Measurements from ENCODE around the gene MBOAT2. TPM values are rescaled to one million over a fixed set of nuclear protein-coding genes. Genes with fewer than 3 reads are reported as not detected.

The MBOAT2 gene
- total and polyA plus RNA-seq, 2 of the 13 experiments (the other 11 are each of a cell fraction or from before 2014, with no cell fraction given), result 0.11 to 0.36 TPM

GRCh38 chr2:9003616-9004337 lies at the start of gene MBOAT2 (continued):
- TF ChIP-seq PATZ1 (CRISPR knock-in tag; IDR thresholded peaks at IDR 0.05) (0 out of 2 replicates have a peak, but pooled peaks have one; percentile 3), MAX (IDR thresholded peaks at IDR 0.05) (peak; percentile 75), NFYC (CRISPR knock-in tag; IDR thresholded peaks at IDR 0.05) (peak; percentile 81), SALL1 (CRISPR knock-in tag; IDR thresholded peaks at IDR 0.05) (peak; percentile 28; the same call in 1 of the 2 replicates), NFYB (CRISPR knock-in tag; IDR thresholded peaks at IDR 0.05) (peak; percentile 80), TFDP1 (CRISPR knock-in tag; IDR thresholded peaks at IDR 0.05; ENCODE audit: borderline replicate concordance) (peak; percentile 66; the same call in 1 of the 2 replicates), CBFB (CRISPR knock-in tag; IDR thresholded peaks at IDR 0.05) (no peak), RAD51 (IDR thresholded peaks at IDR 0.05; ENCODE audit: borderline replicate concordance) (no peak), SP4 (CRISPR knock-in tag; IDR thresholded peaks at IDR 0.05) (peak; percentile 26; the same call in 1 of the 2 replicates), ZNF768 (CRISPR knock-in tag; IDR thresholded peaks at IDR 0.05) (peak; percentile 9; the same call in 1 of the 2 replicates), ZMYM4 (CRISPR knock-in tag; IDR thresholded peaks at IDR 0.05) (0 out of 2 replicates have a peak, but pooled peaks have one; percentile 16), MAZ (IDR thresholded peaks at IDR 0.05; ENCODE audit: borderline replicate concordance, low read depth, low read length) (no peak), MAZ (CRISPR knock-in tag; IDR thresholded peaks at IDR 0.05; ENCODE audit: low read depth) (0 out of 2 replicates have a peak, but pooled peaks have one; percentile 14), FOXC1 (CRISPR knock-in tag; IDR thresholded peaks at IDR 0.05; ENCODE audit: borderline replicate concordance) (peak; percentile 32; the same call in 1 of the 2 replicates), SRSF4 (IDR thresholded peaks at IDR 0.05; ENCODE audit: low read depth, low read length, poor library complexity, severe bottlenecking) (no peak), HOXA3 (CRISPR knock-in tag; IDR thresholded peaks at IDR 0.05) (peak; percentile 27; the same call in 1 of the 2 replicates), CBX1 (IDR thresholded peaks at IDR 0.05; ENCODE audit: low read depth) (no peak), MXD3 (CRISPR knock-in tag; IDR thresholded peaks at IDR 0.05) (0 out of 2 replicates have a peak, but pooled peaks have one; percentile 35), NR0B2 (CRISPR knock-in tag; IDR thresholded peaks at IDR 0.05) (peak; percentile 27; the same call in 1 of the 2 replicates)
- TF ChIP-seq, protein P1, sequence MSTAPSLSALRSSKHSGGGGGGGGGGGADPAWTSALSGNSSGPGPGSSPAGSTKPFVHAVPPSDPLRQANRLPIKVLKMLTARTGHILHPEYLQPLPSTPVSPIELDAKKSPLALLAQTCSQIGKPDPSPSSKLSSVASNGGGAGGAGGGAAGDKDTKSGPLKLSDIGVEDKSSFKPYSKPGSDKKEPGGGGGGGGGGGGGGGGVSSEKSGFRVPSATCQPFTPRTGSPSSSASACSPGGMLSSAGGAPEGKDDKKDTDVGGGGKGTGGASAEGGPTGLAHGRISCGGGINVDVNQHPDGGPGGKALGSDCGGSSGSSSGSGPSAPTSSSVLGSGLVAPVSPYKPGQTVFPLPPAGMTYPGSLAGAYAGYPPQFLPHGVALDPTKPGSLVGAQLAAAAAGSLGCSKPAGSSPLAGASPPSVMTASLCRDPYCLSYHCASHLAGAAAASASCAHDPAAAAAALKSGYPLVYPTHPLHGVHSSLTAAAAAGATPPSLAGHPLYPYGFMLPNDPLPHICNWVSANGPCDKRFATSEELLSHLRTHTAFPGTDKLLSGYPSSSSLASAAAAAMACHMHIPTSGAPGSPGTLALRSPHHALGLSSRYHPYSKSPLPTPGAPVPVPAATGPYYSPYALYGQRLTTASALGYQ (CRISPR knock-in tag; IDR thresholded peaks at IDR 0.05), result no peak

Measured in HepG2 (cell line).